NCI-H526 (cell line): ENCODE results near the gene OSBPL10.
A peak's percentile ranks its signal among the peaks of the same experiment; 100 is the strongest.

ENCODE experiments used
- DNase-seq, 2 experiments: peaks; one replicate each; lab custom pipeline; 2025; lab: John Stamatoyannopoulos, UW

Gene OSBPL10

GRCh38 chr3:31988271-31988670 is 7.2 kb upstream of the OSBPL10 start:
- DNase-seq: no peak

GRCh38 chr3:31985831-31986230 is 4.8 kb upstream of the OSBPL10 start:
- no peak for DNase-seq

- no peak for DNase-seq
Measured at GRCh38 chr3:31984321-31984720, 3.3 kb upstream of the OSBPL10 start.

DNA sequence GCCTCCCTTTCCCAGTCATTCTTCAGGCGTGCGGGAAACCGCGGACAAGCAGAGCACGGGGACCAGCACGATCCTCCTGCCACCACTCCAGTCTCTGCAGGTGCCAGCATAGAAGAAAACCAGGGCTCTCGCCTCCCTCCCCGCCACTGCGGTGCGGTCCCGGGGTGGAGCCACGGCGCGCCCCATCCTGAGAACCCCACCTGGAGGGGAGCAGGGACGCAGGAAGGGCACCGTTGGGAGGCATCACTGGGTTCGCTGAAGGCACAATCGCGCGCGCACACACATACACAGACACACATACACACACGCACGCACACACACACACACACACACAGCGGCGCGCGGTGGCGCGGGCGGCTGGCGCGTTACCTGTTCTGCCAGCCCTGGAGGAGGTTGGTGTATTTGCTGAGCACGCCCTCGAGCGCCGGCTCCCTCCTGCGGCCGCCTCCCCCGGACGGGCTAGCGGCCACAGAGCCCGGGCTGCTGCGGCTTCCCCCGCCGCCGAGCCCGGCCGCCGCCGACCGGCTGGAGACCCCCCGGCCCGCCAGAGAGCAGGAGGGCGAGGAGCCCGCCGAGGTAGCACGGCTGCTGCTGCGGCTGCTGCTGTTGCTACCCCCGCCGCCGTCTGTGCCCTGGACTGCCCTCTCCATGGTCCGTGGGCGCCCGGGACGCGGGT is 394 bp downstream of the OSBPL10 start:
- DNase-seq: peak; percentile 66 to 82

- no peak for DNase-seq
Measured at GRCh38 chr3:31979001-31979697, 1.9 kb downstream of the OSBPL10 start.

- no peak for DNase-seq
Measured at GRCh38 chr3:31978553-31978952, 2.5 kb downstream of the OSBPL10 start.

- DNase-seq: no peak
Measured at GRCh38 chr3:31977736-31978135, 3.3 kb downstream of the OSBPL10 start.

DNA sequence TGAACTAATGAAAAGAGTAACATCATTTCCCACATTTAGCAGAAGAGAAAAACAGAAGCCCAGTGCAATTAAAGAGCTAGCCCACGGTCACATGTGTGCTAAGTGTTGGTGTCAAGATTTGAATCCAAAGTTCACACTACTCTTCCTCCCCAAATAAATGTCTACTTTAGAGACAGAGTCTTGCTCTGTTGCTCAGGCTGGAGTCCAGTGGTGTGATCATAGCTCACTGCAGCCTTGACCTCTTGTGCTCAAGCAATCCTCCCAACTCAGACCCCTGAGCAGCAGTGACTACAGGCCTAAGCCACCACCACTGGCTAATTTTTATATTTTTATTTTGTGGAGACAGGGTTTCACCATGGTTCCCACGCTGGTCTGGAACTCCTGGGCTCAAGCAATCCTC is 4.8 kb downstream of the OSBPL10 start:
- DNase-seq: no peak

DNA sequence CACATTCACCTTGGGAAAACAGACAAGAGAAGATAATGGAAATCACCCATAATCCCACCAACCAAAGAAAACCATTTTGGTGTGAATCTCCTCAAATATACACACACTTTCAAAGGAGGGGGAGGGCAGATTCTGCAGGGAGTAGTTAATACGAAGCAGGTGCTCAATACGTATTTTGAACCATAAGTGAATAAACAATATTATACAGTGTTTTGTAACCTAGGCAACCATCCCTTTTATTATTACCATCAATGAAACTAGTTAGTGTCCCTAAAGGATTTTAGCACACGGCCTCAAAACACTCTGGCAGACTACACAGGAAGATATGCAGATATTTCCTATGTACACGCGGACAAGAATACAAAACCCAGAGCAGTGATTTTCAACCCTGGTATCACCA is 6.1 kb downstream of the OSBPL10 start:
- DNase-seq: no peak

- no peak for DNase-seq
Measured at GRCh38 chr3:31974471-31974870, 6.6 kb downstream of the OSBPL10 start.

DNA sequence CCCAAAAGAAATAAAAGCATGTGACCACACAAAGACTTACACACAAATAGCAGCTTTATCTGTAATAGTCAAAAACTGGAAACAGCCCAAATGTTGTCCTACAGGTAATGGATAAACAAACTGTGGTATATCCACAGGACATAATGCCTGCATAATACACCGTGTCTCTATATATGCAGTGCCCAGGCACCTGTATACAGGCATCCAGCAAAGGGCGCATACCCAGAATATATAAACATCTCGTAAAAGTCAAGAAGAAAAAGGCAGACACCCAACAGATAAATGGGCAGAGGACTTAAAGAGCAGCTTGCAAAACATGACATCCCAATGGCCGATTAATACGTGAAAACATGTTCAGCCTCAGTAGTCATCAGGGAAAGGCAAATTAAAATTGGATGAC is 7.2 kb downstream of the OSBPL10 start:
- DNase-seq: no peak

GRCh38 chr3:31973081-31973480 is 8.0 kb downstream of the OSBPL10 start:
- no peak for DNase-seq

- no peak for DNase-seq
Measured at GRCh38 chr3:31971607-31972006, 9.5 kb downstream of the OSBPL10 start.

DNA sequence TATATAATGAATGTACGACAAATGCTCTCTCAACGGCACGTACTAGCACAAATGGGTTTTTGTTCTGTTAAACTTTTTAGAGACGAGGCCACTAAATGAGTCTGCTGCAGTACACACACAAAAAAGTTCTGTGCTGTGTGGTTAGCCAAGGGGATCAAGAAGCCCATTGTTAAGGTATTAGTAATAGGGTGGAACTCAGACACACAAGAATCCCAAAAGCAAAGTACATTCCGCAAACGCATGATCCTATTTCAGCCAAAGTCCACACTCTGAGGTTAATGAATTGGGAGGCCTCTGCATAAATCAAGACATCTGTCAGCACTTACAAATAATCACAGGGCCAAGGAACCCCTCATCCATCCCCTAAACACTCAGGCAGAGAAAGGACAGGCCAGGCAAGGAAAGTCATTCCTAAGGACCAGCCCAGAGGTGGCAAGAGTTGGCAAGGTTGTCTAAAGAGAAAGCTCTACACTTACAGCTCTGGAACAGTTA is 12.1 kb downstream of the OSBPL10 start:
- no peak for DNase-seq

DNA sequence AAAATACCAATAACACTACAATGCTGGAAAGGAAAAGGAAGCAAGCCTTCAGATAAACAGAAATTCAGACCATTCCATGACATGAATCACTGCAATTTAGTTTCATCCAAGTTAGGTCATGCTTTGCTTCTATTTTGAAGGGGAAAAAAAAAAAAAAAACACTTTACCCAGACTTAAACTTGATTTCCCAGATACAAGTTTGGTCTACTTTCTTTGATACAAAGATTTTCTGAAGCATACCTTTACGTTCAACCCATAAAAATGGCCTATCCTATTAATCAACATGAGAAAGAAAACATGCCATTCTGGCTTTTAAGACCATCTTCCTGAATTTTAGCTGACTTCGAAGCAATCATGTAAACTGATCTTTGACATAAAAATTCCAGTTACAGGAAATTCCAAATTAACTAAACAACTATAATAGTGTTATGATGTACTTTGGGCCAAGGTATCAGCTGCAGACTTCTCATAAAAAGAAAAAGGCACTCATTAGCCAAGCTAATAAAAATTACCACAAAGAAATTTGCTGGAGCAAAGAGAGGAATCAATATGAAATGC is 12.6 kb downstream of the OSBPL10 start:
- DNase-seq: no peak

DNA sequence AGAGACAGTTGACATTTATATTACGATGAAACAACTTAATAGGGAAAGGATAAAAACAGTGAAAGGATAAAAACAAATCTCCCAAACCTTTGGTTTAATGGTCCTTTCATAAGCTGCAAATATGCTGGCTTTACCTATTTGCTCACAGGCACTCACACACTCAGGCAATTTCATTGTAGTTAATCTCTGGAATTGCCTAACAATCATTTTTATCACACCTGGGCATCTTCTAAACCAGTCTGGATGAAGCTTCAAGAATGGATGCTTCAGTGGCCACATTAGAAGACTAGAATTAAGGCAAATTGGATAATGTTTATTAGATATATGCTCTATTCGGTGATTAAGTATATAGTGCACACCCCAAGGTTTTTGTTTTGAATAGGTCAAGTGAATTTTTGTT is 13.5 kb downstream of the OSBPL10 start:
- no peak for DNase-seq

DNA sequence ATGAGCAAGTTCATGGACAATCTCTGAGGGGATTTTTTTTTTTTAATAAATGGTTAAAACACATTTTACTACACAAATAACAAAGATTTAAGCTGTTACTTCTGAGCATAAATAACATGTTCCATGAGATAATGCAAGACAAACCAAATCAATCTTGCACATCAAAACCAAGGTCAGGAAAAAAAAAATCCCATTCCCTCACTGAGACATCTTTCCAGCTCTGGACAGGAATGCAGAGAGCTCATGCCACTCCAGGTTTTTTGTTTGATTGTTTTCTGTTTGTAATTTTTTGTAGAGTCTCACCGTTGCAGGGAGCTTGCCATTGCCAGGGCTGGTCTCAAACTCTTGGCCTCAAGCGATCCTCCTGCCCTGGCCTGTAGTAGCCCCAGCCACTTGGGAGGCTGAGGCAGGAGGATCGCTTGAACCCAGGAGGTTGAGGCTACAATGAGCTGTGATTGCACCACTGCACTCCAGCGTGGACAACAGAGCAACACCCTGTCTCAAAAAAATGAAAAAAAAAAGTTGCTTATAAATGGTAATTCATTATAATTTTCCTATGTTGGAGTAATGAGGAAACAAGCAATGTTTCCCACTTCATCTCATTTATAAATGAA is 14.0 kb downstream of the OSBPL10 start:
- DNase-seq: no peak

DNA sequence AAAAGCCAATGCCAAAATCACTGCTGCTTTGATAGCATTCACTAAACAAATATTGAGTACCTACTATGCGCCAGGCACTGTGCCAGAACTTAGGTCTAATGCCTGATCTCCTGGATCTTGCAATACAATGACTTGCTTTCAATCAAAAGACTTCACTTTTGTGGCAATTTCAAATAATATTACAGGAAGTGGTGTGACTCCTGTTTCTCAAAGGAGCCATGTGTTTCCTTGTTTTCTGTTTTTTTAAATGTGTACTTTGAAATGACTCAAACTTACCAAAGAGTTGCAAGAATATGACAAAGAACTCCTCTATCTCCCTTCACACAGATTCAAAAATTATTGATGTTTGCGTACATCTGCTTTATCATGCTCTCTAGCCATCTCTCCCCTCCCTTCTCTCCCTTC is 18.3 kb downstream of the OSBPL10 start:
- DNase-seq: no peak

GRCh38 chr3:31960793-31961431 is 20.1 kb downstream of the OSBPL10 start:
- DNase-seq: peak in 1 of 2 experiments; percentile 57

DNA sequence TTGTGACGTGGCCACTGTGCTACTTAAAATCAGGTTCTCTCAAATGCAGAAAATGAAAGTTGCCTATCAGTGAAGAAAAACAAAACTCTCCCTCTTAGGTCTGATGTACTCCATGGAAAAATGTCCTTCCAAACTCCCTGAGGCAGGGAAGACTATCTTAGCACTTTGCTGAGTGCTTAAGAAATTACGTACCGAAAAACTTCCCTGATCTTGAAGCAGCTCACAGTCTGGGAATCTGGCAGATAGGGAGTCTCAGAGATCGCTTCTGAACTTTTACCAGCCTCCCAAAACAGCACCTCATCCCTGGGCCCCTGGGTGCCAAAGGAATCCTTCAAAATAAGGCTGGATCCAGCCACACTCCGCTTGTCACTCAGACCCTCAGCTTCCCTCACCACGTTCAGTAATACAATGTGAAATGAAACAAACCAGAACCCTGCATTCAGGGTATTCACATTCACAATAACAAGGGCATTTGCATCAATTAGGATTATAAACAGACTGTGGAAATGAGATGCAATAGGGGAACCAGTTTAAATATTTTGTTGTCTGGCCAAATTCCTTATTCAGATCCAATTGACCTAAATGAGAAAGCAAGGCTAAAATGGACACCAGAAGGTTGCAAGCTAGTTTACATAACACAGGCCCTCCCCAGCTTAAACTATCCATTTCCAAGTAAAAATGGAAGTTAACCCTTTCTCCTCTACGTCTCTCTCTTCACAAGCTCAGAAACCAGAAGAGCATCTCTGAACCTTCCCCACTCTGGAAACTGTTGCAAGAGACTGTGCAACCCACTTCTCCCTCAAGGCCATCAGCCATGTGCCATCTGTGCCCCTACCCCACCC is 20.9 kb downstream of the OSBPL10 start:
- peak in 1 of 2 experiments; percentile 15 for DNase-seq

GRCh38 chr3:31959251-31959650 is 21.8 kb downstream of the OSBPL10 start:
- no peak for DNase-seq
